ENCODE data around the gene PTPRJ. TPM values are rescaled to one million over a fixed set of nuclear protein-coding genes. Genes with fewer than 3 reads are reported as not detected.

Gene PTPRJ
- polyA plus RNA-seq, 1 donor (not counting 4 experiments of a cell fraction or from before 2014, with no cell fraction given), result 0.84 TPM

DNA sequence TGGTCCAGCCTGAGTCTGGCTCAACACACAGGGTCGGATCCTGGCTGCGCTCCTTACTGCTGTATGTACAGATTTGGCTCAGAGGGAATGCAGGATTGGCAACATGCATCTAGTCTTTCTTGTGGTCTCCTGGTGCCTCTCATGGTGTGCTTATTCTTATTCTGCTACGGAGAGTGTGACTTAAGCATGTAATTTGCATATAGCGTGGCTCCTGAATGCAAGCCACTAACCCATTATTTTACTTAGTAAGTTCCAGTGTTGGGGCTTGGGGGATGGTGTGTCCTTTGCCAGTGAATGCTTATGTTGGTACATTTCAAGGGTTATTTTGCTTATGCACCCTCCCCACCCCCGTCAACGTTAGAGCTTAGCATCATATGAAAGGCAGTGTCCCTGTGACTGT is 51.2 kb downstream of the PTPRJ start:
- no peaks in the 10 kb centered on the region for H3K4me1 ChIP-seq (ENCODE audit: control insufficient read depth, extremely low read depth, insufficient read depth, low read length)

GRCh38 chr11:48032721-48033120 is 52.4 kb downstream of the PTPRJ start:
- Histone ChIP-seq H3K4me3 (ENCODE audit: control insufficient read depth in 2 of 3, extremely low read depth in 1 of 3, insufficient read depth in 2 of 3, low read depth in 1 of 3, low read length in 3 of 3) (no peak overlapping the region), H3K4me2 (ENCODE audit: control insufficient read depth, extremely low read depth, insufficient read depth, low read depth, low read length) (no peak overlapping the region), H3K9me1 (ENCODE audit: control insufficient read depth, extremely low read depth, insufficient read depth, low read length) (no peaks in the 10 kb centered on the region), H2AFZ (ENCODE audit: control insufficient read depth, low read length) (no peak overlapping the region), H3K36me3 (ENCODE audit: control insufficient read depth in 2 of 2, extremely low read depth in 1 of 2, insufficient read depth in 2 of 2, low read length in 2 of 2) (no peaks in the 10 kb centered on the region), H3K9ac (ENCODE audit: control insufficient read depth, extremely low read depth, insufficient read depth, low read length) (no peak overlapping the region), H3K27ac (ENCODE audit: control insufficient read depth, insufficient read depth, low read length) (no peak overlapping the region), H3K27me3 (ENCODE audit: control insufficient read depth, extremely low read depth, insufficient read depth, low read length) (no peaks in the 10 kb centered on the region), H3K9me3 (ENCODE audit: control insufficient read depth, low read depth, low read length) (no peaks in the 10 kb centered on the region), H4K20me1 (ENCODE audit: control insufficient read depth, extremely low read depth, insufficient read depth, low read length) (no peaks in the 10 kb centered on the region), H3K79me2 (ENCODE audit: control insufficient read depth, insufficient read depth, low read length) (no peaks in the 10 kb centered on the region), H3K4me1 (ENCODE audit: control insufficient read depth, extremely low read depth, insufficient read depth, low read length) (no peaks in the 10 kb centered on the region)
- TF ChIP-seq EZH2 (IDR thresholded peaks at IDR 0.05; ENCODE audit: low read length), result no peak
- dilution Hi-C loops (cut with MboI; ENCODE audit: extremely low pct_ligation_motif_present, low sequenced_read_pairs), result no loop called here
- DNase-seq (ENCODE audit: low read depth, low spot score), result no peak
- no peak for FAIRE-seq

More for the DNA sequence above, 51.2 kb downstream of the PTPRJ start:
- TF ChIP-seq EZH2 (IDR thresholded peaks at IDR 0.05; ENCODE audit: low read length), result no peak
- TF ChIP-seq, protein P1, sequence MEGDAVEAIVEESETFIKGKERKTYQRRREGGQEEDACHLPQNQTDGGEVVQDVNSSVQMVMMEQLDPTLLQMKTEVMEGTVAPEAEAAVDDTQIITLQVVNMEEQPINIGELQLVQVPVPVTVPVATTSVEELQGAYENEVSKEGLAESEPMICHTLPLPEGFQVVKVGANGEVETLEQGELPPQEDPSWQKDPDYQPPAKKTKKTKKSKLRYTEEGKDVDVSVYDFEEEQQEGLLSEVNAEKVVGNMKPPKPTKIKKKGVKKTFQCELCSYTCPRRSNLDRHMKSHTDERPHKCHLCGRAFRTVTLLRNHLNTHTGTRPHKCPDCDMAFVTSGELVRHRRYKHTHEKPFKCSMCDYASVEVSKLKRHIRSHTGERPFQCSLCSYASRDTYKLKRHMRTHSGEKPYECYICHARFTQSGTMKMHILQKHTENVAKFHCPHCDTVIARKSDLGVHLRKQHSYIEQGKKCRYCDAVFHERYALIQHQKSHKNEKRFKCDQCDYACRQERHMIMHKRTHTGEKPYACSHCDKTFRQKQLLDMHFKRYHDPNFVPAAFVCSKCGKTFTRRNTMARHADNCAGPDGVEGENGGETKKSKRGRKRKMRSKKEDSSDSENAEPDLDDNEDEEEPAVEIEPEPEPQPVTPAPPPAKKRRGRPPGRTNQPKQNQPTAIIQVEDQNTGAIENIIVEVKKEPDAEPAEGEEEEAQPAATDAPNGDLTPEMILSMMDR (optimal IDR thresholded peaks at IDR 0.05 in 1 of 3, IDR thresholded peaks at IDR 0.05 in 1 of 3, conservative IDR thresholded peaks at IDR 0.05 in 1 of 3; ENCODE audit: extremely low read depth in 1 of 3, insufficient read depth in 2 of 3, low read length in 3 of 3), result no peak
- no peaks in the 10 kb centered on the region for H3K9me3 ChIP-seq (ENCODE audit: control insufficient read depth, low read depth, low read length)
- H3K9me1 ChIP-seq (ENCODE audit: control insufficient read depth, extremely low read depth, insufficient read depth, low read length), result no peaks in the 10 kb centered on the region
- FAIRE-seq, result no peak
- no peaks in the 10 kb centered on the region for H4K20me1 ChIP-seq (ENCODE audit: control insufficient read depth, extremely low read depth, insufficient read depth, low read length)
- H3K27ac ChIP-seq (ENCODE audit: control insufficient read depth, insufficient read depth, low read length), result no peak overlapping the region
- DNase-seq (ENCODE audit: low read depth, low spot score), result no peak
- H3K4me2 ChIP-seq (ENCODE audit: control insufficient read depth, extremely low read depth, insufficient read depth, low read depth, low read length), result no peak overlapping the region
- H3K4me3 ChIP-seq (ENCODE audit: control insufficient read depth in 2 of 3, extremely low read depth in 1 of 3, insufficient read depth in 2 of 3, low read depth in 1 of 3, low read length in 3 of 3), result no peak overlapping the region
- dilution Hi-C loops (cut with MboI; ENCODE audit: extremely low pct_ligation_motif_present, low sequenced_read_pairs), result no loop called here
- H3K36me3 ChIP-seq (ENCODE audit: control insufficient read depth in 2 of 2, extremely low read depth in 1 of 2, insufficient read depth in 2 of 2, low read length in 2 of 2), result no peaks in the 10 kb centered on the region
- H3K9ac ChIP-seq (ENCODE audit: control insufficient read depth, extremely low read depth, insufficient read depth, low read length), result no peak overlapping the region
- H2AFZ ChIP-seq (ENCODE audit: control insufficient read depth, low read length), result no peak overlapping the region
- no peaks in the 10 kb centered on the region for H3K27me3 ChIP-seq (ENCODE audit: control insufficient read depth, extremely low read depth, insufficient read depth, low read length)
- no peaks in the 10 kb centered on the region for H3K79me2 ChIP-seq (ENCODE audit: control insufficient read depth, insufficient read depth, low read length)

DNA sequence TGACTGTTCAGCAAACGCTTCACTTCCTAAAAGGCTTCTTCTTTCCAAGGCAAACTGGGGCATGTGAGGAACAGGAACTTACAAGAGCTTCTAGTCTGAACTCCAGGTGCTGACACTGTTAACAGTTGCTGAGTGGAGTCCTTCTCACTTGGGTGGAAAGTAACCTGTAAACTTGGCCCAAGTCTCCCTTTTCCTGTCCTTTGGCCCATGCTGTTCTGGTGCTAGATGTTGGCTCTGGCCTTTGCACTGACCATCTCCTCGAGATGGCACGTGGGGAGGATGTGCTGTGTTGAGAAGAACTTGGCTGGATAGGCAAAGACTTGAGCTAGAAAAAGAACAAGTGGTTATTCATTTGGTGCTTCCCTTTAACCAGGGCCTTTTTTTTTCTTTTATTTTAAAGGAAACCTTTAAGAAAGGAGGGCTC is 53.6 kb downstream of the PTPRJ start:
- Histone ChIP-seq H3K4me1 (ENCODE audit: control insufficient read depth, extremely low read depth, insufficient read depth, low read length) (no peaks in the 10 kb centered on the region), H3K36me3 (ENCODE audit: control insufficient read depth in 2 of 2, extremely low read depth in 1 of 2, insufficient read depth in 2 of 2, low read length in 2 of 2) (no peaks in the 10 kb centered on the region), H3K27ac (ENCODE audit: control insufficient read depth, insufficient read depth, low read length) (no peak overlapping the region), H3K4me3 (ENCODE audit: control insufficient read depth in 2 of 3, extremely low read depth in 1 of 3, insufficient read depth in 2 of 3, low read depth in 1 of 3, low read length in 3 of 3) (no peak overlapping the region), H3K9me1 (ENCODE audit: control insufficient read depth, extremely low read depth, insufficient read depth, low read length) (no peaks in the 10 kb centered on the region), H3K27me3 (ENCODE audit: control insufficient read depth, extremely low read depth, insufficient read depth, low read length) (no peaks in the 10 kb centered on the region), H3K9ac (ENCODE audit: control insufficient read depth, extremely low read depth, insufficient read depth, low read length) (no peak overlapping the region), H3K9me3 (ENCODE audit: control insufficient read depth, low read depth, low read length) (no peaks in the 10 kb centered on the region), H4K20me1 (ENCODE audit: control insufficient read depth, extremely low read depth, insufficient read depth, low read length) (no peaks in the 10 kb centered on the region), H3K4me2 (ENCODE audit: control insufficient read depth, extremely low read depth, insufficient read depth, low read depth, low read length) (no peak overlapping the region), H2AFZ (ENCODE audit: control insufficient read depth, low read length) (no peak overlapping the region), H3K79me2 (ENCODE audit: control insufficient read depth, insufficient read depth, low read length) (no peaks in the 10 kb centered on the region)
- dilution Hi-C loops (cut with MboI; ENCODE audit: extremely low pct_ligation_motif_present, low sequenced_read_pairs), result no loop called here
- no peak for FAIRE-seq
- no peak for DNase-seq (ENCODE audit: low read depth, low spot score)
- TF ChIP-seq EZH2 (IDR thresholded peaks at IDR 0.05; ENCODE audit: low read length), result no peak
- TF ChIP-seq, protein P1 (optimal IDR thresholded peaks at IDR 0.05 in 1 of 3, IDR thresholded peaks at IDR 0.05 in 1 of 3, conservative IDR thresholded peaks at IDR 0.05 in 1 of 3; ENCODE audit: extremely low read depth in 1 of 3, insufficient read depth in 2 of 3, low read length in 3 of 3), result no peak
